NCI-H510A (cell line): ENCODE results near the gene AKAP9.
"Not testable (repeated sequence)": the region's sequence is repeated elsewhere in the genome, so short reads cannot be mapped to it uniquely, and the experiment has no call there.

Experiments
- DNase-seq: peaks from one replicate; lab custom pipeline; 2025; lab: John Stamatoyannopoulos, UW

AKAP9 gene

DNA sequence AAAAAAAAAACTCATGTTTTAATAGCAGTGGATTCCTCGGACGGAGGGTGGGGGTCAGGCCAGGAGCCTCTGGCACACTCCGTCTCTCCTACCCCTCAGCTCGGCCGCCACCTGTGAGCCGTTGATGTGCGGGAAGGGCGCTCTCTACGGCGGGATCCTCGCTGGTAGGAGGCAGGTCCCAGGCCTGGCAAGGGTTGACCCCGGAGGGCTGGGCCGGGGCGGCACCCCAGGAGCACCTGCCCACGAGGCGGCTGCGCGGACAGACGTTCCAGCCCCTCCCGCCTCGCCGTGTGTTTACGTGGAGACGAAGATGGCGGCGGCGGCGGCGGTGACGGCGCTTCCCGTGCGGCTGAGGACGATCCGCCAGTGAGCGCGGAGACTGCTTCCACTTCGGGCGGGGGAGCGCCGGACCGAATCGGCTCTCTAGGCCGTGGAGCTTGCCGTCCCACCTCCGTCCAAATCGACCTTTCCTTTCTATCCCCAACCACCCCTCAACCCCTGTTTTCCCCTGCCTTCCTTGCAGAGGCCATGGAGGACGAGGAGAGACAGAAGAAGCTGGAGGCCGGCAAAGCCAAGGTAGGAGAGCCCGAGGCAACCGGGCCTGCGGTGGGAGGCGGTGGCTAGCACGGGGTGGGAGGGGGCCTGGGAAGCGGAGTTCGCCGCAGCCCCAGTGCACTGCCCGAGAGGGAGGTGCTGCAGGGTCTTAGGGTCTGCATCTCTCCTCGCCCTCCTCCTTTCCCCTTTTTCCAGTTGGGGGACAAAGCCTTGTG is at the start of gene AKAP9:
Gene AKAP9 (plus strand): TSS at position 291 of the 770 bp plus-strand sequence. CDS start 238 bp downstream, at position 529.
- peak; percentile 78 for DNase-seq

DNA sequence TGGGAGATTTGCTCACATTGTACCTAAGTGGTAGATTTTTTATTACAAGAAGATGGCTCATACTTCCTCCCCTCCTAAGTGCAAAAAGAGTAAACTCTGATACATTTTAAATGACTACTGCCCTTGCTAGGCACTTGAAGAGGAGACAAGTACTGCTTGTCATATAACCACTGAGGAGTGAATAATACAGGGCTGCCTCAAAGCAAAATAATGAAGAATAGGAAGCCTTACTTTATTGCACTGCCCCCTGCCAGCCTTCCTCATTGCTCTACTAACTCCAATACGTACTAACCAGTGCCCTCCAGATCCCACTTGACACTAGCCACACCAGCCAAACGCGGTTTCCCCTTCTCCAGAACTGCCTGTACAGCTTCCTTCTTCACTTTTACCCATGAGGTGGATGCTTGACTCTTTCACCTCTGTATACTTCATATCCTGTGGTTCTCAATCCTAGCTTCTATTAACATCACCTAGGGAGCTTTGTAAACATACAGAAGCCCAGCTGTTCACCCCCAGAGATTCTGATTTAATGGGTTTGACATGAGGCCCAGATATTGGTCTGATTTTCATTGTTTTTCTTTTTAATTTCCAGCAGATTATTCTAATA is 48.5 kb upstream of the AKAP9 start:
- DNase-seq, result no peak

DNA sequence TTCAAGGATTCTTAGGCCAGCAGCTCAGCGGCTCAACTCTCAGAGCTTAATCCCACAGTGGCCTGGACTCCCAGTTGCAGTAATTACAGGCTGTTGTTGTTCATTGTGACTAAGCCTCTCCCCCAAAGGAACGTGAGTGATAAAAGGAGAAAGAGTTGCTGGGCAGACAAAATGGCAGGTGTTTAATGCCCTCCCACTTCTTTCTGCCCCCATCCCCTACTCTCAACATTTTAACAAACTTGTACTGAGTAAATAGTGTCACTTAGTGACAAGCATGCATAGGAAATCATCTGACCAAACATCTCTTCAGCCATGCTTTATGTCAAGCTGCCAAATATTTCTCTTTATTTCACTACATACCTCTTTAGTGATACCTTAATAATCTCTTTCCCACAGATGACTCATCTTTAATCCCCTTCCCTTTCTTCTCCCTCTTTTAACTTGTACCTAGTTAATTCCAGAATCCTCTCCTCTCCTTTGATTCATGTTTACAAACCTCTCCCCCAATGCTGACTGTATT is 47.8 kb upstream of the AKAP9 start:
- DNase-seq, result no peak

DNA sequence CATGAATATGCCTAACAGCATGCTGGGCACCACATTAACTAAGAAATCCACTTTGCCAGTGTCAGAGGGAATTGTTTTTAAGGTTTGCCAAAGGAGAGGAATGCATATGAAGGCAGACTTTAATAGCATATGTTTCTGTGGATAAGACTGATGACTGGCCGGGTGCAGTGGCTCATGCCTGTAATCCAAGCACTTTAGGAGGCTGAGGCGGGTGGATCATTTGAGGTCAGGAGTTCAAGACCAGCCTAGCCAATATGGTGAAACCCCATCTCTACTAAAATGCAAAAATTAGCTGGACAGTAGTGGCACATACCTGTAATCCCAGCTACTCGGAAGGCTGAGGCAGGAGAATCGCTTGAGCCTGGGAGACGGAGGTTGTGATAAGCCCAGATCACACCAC is 47.0 kb upstream of the AKAP9 start:
- not testable (repeated sequence) for DNase-seq

DNA sequence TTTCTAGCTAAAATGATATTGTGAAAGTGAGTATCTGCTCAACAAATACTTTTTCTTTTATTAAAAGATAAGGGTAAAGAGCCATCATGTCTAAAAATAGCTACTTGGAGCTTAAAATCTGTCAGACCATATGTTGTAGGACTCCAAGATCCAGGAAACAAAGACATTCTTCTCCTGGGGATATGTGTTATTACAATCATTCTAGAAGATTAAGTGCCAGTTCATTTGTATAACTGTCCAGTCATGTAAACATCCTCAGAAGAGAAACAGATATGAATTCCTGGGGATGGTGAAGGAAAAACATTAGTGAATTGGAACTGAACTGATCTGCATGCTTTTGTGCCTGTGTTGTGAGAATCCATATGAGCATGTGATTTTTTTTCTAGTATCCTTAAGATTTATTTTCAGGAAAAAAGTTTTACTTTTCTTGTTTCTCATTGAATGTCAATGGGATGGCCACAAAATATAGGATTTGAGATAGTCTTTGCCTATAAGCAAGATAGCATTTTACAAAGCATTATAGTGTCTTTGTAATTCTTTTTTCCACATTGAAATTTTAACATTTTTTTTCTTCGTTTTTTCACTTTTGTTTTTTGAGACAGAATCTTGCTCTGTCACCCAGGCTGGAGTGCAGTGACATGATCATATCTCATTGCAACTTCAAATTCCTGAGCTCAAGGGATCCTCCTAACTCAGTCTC is 45.7 kb upstream of the AKAP9 start:
- DNase-seq, result no peak

DNA sequence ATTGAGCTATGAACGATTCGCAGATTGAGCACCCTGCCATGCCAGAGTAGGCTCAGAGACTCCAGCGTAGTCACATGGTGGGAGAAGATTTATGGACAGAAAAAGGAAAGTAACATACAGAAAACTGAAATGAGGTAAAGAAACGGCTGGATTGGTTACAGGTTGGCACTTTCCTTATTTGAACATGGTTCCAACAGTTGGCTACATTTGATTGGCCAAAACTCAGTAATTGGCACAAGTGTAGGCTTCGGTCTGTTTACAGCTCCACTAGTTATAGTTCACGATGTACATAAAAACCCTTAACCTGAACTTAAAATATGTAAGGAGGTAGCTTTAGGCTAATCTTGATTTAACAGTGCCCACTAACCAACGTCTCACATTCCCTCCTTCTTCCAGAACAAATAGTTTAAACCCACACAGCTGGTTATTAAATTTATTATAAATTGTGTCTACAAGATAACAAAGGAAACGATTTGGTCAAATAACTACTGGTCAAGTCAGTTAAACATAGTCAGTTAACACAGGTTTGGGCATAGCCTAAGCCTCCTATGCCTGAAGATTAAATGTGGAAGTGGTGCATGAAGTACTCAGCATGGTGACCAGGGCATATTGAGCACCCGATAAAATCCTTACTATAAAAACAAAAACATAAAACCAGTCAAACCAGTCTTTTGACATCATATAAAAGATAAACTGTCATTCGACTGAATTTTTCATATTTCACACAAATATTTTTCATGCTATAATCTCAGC is 42.2 kb upstream of the AKAP9 start:
- DNase-seq, result no peak

DNA sequence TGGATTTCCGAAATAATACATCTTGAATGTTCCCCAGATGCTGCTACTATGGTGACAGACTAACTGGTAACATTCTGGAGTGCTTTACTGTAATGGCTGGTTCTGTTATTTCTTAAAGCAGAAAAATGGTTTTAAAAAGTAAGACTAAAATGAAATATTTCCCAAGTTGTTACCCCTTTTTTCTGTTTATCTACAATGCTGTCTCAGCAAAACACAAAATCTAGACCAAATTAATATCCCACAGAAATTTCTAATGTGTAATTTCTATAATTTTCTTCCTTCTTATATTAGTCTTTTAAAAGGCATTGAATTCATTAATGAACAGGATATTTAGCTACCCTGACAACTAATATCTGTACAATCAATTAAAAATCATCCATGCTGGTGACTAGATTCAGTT is 41.1 kb upstream of the AKAP9 start:
- no peak for DNase-seq

DNA sequence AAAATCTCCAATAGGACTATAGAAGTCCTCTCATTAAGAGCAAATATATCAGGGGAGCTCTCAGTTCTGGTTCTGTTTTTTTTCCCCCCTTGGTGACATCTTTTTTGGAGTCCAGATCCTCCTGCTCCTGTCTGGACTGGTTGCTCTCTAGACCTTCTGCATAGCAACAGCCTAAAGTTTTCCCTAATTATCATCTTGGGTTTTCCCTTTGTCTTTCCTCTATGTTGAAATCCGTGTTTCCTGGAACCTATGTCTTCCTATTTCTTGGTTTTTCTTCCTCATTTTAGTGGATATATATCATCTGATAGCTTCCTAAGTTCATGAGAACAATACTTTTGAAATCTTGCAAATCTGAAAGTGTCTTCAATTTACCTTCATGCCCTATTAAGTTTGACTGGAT is 30.5 kb upstream of the AKAP9 start:
- no peak for DNase-seq

DNA sequence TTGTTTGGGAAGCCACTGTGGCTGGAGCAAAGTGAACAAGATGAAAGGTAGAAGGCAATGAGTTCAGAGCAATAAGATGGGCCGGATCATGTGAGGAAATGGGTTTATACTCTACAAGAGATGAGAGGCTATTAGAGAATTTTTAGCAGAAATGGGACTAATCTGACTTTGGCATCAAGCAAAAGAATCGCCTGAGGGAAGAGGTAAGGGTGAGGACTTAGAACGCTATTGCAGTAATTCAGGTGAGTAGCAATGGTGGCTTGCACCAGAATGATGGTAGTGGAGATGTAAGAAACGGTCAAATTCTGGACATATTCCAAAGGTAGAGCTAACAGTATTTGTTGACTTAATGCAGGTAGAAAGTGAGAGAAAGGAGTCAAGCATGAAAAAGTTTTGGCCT is 29.5 kb upstream of the AKAP9 start:
- DNase-seq, result no peak

DNA sequence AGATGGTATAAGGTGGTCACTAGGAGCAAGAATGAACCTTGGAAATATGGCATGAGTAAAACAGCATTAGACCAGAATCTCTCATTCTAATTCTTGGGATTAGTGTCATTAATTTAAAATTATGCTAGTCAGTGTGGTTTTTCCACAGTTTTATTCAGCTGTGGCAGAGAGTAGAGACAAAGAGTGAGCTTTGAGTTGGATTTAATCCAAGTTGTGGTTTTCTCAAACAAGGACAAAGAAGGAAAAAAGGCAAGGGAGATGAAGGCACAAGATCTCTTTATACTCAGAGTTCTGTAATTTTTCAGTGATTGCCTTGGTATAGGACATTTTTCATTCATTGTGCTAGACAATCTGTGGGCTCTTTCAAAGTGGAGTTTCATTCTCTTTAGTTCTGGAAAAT is 28.2 kb upstream of the AKAP9 start:
- no peak for DNase-seq

DNA sequence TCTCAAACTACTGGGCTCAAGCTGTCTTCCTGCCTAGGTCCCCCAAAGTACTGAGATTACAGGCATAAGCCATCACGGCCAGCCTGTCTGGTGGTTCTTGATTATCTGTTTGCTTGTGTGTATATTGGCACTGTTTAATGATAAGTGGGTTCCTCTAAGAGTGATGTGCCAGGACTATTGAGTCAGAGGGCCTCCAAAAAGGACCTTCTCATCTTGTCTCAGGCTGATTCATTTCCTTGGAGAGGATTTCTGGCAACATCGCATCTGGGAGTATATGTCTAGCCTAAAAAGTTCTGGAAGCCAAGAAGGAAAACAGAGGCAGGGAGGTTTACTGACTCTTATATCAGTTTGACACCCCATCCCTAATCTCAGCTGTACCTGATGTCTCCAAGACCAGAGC is 27.1 kb upstream of the AKAP9 start:
- DNase-seq, result no peak

DNA sequence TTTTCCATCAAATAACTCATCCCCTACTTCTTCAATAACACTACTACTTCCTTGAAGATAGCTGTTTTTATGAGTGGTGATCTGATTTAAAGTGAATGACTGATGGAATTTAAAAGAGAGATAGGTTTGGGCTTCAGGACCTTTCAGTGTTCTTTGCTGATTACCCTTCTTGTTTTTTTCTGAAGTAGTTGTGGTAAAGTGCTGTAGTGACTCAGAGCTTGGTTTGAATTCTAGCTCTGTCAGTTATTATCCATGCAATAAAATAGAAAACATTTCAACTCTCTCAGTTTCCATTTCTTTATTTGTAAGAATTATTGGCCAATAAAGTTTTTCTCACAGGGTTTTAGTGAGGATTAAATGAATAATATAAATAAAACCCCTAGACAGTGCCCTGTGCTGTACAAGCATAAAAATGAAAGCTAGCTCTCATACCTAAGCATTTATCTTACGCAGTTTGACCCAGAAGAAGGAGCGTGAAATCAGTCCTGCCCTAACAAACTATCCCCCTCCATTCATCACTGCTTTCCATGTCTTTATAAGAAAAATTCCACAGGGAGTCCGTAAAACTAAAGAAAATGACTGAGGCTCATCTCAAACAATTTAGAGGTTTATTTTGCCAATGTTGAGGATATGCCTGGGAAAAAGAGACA is 25.1 kb upstream of the AKAP9 start:
- no peak for DNase-seq

DNA sequence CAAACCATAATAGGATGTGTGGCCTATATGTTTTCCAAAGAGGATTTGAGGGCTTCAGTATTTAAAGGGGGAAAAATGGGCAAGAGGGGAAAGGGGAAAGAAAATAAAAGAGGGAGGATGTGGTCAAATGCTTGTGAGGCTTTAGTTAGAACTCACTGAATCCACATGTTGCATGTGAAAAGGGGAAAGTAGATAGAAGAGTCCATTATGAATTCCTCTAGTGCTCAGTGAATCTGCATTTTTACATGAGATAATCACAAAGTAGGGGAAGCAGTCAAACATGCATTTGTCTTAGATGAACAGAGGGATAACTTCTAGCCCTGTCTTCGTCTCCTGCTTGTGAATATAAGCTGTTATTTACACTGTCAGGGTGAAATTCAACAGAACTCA is 24.6 kb upstream of the AKAP9 start:
- no peak for DNase-seq

DNA sequence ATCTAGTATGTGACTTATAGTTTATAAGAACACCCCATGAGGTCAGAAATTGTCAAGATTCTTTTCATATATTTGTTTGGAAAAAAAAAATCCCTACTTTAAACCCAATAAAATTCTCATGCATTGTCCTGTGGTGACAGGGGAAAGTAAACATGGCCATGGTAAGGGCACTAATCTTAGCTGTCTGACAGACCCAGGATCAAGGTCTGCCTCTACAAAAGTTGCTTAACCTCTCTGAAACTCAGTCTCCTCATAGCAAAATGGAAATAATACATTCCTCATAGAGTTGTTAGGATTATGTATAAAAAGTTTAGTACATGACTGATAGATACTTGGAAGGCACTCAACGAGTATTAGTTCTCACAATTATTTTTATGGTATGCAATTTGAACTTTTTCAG is 22.3 kb upstream of the AKAP9 start:
- no peak for DNase-seq

DNA sequence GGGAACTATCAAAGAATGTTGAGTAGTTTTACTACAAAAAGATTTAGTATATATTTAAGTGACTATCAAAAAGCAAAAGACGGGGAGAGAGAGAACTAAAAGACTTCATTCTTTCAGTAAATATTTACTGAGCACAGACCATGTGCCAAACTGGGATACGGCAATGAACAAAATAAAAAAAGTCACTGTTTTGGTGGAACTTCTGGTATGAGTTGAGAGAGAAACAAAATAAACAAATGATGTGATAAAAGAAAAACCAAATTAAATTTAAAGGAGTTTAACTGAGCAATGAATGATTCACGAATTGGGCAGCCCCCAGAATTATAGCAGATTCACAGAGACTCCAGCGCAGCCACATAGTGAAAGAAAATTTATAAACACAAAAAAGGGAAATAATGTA is 17.8 kb upstream of the AKAP9 start:
- DNase-seq, result no peak

DNA sequence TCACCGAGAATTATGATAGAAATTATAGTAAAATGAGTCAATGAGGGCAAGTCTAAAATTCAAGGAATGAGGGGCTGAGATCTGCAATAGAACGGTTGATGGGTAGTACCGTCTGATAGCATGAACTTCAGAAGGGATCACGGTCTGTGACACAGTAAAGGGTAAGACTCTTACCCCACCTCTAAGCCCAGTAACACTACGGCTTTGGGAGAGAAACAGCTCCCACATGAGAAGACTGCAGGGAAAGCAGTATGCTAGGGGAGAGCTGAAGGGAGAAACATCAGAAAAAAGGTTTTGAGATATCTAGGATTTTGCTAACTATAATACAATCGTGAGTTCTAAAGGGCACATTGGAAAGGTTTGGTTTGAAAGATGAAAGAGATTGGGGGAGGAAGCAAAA is 12.8 kb upstream of the AKAP9 start:
- no peak for DNase-seq

DNA sequence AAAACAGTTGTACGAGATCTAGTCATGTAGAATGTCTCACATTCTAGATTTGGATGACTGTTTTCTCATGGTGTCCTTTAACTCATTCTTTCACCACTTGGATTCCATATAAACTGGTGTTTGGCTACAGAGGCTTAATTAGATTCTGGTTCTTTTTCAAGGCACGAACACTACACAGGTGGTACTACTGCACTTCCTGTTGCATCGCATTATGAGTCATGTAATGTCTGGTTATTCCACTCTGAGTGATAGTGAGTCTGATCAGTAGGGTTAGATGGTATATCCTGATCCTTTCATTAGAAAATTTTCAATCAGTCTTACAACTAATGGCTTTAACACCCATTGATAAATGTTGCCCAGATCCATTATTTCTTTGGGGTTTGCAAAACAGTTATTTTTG is 11.2 kb upstream of the AKAP9 start:
- DNase-seq, result no peak

DNA sequence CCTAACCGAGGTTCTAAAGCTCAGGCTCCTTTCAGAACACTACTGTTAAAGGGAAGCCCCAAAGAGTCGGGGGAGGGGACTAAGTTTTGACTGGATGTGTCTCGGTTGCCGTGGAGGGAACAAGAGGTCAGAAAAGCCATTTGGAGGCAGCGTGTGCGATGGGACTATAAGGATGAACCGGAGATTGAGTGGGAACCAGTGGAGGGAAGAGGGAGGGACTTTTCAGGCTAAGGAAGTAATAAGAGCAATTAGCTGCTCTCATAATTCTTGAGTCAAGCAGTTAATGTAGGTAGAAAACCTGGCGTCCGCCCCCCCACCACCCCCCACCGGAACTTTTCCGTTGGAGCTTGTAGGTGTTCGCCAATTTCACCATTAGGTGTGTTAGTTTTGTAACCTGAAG is 491 bp upstream of the AKAP9 start:
- DNase-seq, result no peak

DNA sequence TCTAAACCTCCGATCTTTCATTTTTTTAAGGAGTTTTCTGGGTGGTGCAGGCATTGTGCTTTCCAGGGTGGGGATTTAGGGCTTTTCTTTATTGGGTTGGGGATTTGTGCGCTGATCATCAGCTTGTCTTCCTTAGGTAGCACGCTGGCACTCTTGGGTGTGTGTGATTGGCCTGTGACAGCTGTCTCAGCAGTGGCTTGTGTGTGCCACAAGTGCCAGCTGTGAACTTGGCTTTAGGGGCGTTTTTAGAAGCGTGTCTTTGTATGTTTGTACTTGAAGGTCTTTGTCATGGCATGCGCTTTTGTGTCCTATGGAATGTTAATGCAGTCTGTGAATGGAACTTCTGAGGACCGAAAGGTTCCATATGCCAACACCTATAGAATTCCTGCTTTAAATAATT is 788 bp downstream of the AKAP9 start:
- no peak for DNase-seq

DNA sequence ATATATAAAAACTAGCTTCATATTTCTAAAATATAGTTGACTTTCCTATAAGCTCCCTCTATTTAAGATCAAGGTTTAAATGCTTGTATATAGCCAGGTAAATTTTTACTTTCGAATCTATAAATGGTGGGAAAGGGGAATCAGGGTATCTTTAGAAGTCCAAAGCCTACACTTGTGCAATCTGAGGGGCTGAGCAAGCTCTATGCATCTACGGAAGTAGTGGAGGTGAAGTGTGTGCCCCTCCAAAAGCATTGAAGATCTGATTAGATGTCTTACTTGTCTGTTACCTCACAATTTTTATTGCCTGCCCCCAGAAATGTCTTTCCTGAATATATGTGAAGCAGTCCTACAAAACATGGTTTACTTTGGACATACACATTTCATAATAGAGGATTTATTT is 1.6 kb downstream of the AKAP9 start:
- no peak for DNase-seq

DNA sequence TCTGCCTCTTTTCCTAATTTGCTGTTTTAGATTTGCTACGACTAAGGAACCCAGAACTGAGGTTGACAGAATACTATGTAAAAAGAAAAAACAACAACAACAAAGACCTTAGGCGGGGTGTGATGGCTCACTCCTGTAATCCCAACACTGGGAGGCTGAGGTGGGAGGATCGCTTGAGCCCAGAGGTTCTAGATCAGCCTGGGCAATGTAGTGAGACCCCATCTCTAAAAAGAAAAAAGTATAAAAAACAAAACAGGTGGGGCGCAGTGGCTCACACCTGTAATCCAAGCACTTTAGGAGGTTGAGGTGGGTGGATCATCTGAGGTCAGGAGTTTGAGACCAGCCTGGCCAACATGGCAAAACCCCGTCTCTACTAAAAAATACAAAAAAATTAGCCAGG is 4.3 kb downstream of the AKAP9 start:
- not testable (repeated sequence) for DNase-seq

DNA sequence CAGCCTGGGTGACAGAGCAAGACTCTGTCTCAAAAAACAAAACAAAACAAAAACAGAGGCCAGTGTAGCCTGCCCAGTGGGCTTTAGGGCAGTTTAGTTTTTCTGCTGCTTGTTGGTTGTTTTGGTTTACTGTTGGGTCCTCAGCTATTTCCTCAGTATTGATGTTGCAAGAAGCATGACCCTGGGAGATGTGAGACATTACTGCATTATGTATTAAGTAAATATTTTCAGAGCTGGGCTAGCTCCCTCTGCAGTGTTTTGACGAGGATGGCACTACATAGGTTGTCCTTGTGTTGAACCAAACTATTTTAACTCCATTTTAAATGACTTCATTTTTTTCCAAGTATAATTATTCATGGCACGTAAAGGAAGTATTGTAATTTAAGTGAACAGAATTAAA is 4.8 kb downstream of the AKAP9 start:
- DNase-seq, result no peak
